Peyer's patch (tissue), 4 donors: ENCODE results near the gene SGIP1. TPM values are rescaled to one million over a fixed set of nuclear protein-coding genes. Genes with fewer than 3 reads are reported as not detected.

Experiments
- DNase-seq, 3 donors: peaks; one replicate each; pipeline ENCODE4 v3.0.0-alpha.2; 2017 to 2019
- H3K27ac ChIP-seq, 4 donors: fragments of 200-600 bp; sonication (generic); one replicate each; pipeline ENCODE4 v1.5.1; 2016 to 2019
- H3K27me3 ChIP-seq, 2 donors: fragments of 200-600 bp; sonication (generic); one replicate each; pipeline ENCODE4 v1.5.1; 2019
- H3K36me3 ChIP-seq, 3 donors: fragments of 200-600 bp; sonication (generic); one replicate each; pipeline ENCODE4 v1.5.1; 2016 to 2019
- H3K4me1 ChIP-seq, 4 donors: fragments of 200-600 bp; sonication (generic); one replicate each; pipeline ENCODE4 v1.5.1; 2016 to 2019
- H3K4me3 ChIP-seq, 4 donors: fragments of 200-600 bp; sonication (generic); 1 replicate in 3 of 4; 2 replicates in 1 of 4; pipeline ENCODE4 v1.5.1; 2016 to 2019; ENCODE audit warnings: mild to moderate bottlenecking in 1 of 4
- H3K9me3 ChIP-seq, 4 donors: fragments of 200-600 bp; sonication (generic); one replicate each; pipeline ENCODE4 v1.5.1; 2016 to 2019; ENCODE audit warnings: mild to moderate bottlenecking in 1 of 4
- CTCF ChIP-seq, 6 experiments: fragments of 450-650 bp in 4 of 6; fragments of 200-600 bp in 2 of 6; sonication (generic) in 1 of 6; IDR thresholded peaks; one replicate each; pipeline ENCODE4 v1.5.1; 2017 to 2019; ENCODE audit warnings: antibody characterized with exemption in 6 of 6, mild to moderate bottlenecking in 3 of 6, moderate library complexity in 1 of 6
- POLR2A ChIP-seq, 2 donors: fragments of 450-650 bp; IDR thresholded peaks; one replicate each; pipeline ENCODE4 v1.5.1; 2017; ENCODE audit warnings: antibody characterized with exemption in 2 of 2, mild to moderate bottlenecking in 2 of 2, moderate library complexity in 2 of 2
- total RNA-seq, 4 donors: library from RNA; depleted of rRNA; stranded (reverse); fragments of >200 nt; gene quantifications; one replicate each; pipeline ENCODE4 v1.1.0, GENCODE V29; 2016

The SGIP1 gene
- total RNA-seq, 4 donors from 2014 or later = 0.47 to 14.9 (median 5.8) TPM

GRCh38 chr1:66687358-66687757, 153.4 kb downstream of the SGIP1 start:
- Histone ChIP-seq H3K4me1 (no peaks in the 10 kb centered on the region), H3K36me3 (no peaks in the 10 kb centered on the region), H3K4me3 (no peak overlapping the region), H3K9me3 (no peaks in the 10 kb centered on the region), H3K27me3 (no peaks in the 10 kb centered on the region), H3K27ac (no peak overlapping the region)
- no peak for TF ChIP-seq CTCF (IDR thresholded peaks at IDR 0.05)
- TF ChIP-seq POLR2A (IDR thresholded peaks at IDR 0.05) = no peak
- no peak for DNase-seq

- TF ChIP-seq CTCF (IDR thresholded peaks at IDR 0.05) (no peak), POLR2A (IDR thresholded peaks at IDR 0.05) (no peak)
- Histone ChIP-seq H3K9me3 (no peaks in the 10 kb centered on the region), H3K4me3 (no peak overlapping the region), H3K27me3 (no peaks in the 10 kb centered on the region), H3K27ac (no peak overlapping the region), H3K36me3 (no peaks in the 10 kb centered on the region), H3K4me1 (no peaks in the 10 kb centered on the region)
- no peak for DNase-seq
These were observed 156.9 kb downstream of the SGIP1 start for GRCh38 chr1:66690666-66691381.

- TF ChIP-seq POLR2A (IDR thresholded peaks at IDR 0.05) = no peak
- no peak for TF ChIP-seq CTCF (IDR thresholded peaks at IDR 0.05)
- Histone ChIP-seq H3K36me3 (no peaks in the 10 kb centered on the region), H3K27ac (no peak overlapping the region), H3K9me3 (no peaks in the 10 kb centered on the region), H3K4me3 (no peak overlapping the region), H3K27me3 (no peaks in the 10 kb centered on the region), H3K4me1 (no peaks in the 10 kb centered on the region)
- no peak for DNase-seq
These were observed 158.7 kb downstream of the SGIP1 start for GRCh38 chr1:66692681-66693080.

GRCh38 chr1:66693856-66694255, 159.9 kb downstream of the SGIP1 start:
- Histone ChIP-seq H3K9me3 (no peaks in the 10 kb centered on the region), H3K27me3 (no peaks in the 10 kb centered on the region), H3K36me3 (no peaks in the 10 kb centered on the region), H3K4me3 (no peak overlapping the region), H3K4me1 (no peaks in the 10 kb centered on the region), H3K27ac (no peak overlapping the region)
- no peak for TF ChIP-seq POLR2A (IDR thresholded peaks at IDR 0.05)
- TF ChIP-seq CTCF (IDR thresholded peaks at IDR 0.05) = no peak
- DNase-seq = no peak

GRCh38 chr1:66695116-66695515, 161.2 kb downstream of the SGIP1 start:
- no peak for TF ChIP-seq CTCF (IDR thresholded peaks at IDR 0.05)
- no peak for TF ChIP-seq POLR2A (IDR thresholded peaks at IDR 0.05)
- no peaks in the 10 kb centered on the region for H3K36me3 ChIP-seq
- no peaks in the 10 kb centered on the region for H3K9me3 ChIP-seq
- no peak for DNase-seq
- no peak overlapping the region for H3K27ac ChIP-seq
- no peak overlapping the region for H3K4me3 ChIP-seq
- no peaks in the 10 kb centered on the region for H3K4me1 ChIP-seq
- H3K27me3 ChIP-seq = no peaks in the 10 kb centered on the region
